IPS-18c (cell line): ENCODE data around the gene ZNF420.
"Not testable (repeated sequence)": the region's sequence is repeated elsewhere in the genome, so short reads cannot be mapped to it uniquely, and the experiment has no call there.

Experiments
- H3K4me3 ChIP-seq: 2 replicates; pipeline ENCODE4 v1.7.0; 2013; ENCODE audit warnings: low read depth, mild to moderate bottlenecking, low read length, moderate library complexity; ENCODE audit not compliant: insufficient read depth
- H3K9me3 ChIP-seq: one replicate; pipeline ENCODE4 v1.6.1; 2013; ENCODE audit warnings: mild to moderate bottlenecking, low read length, moderate library complexity; ENCODE audit not compliant: control insufficient read depth, insufficient read depth

Gene ZNF420

DNA sequence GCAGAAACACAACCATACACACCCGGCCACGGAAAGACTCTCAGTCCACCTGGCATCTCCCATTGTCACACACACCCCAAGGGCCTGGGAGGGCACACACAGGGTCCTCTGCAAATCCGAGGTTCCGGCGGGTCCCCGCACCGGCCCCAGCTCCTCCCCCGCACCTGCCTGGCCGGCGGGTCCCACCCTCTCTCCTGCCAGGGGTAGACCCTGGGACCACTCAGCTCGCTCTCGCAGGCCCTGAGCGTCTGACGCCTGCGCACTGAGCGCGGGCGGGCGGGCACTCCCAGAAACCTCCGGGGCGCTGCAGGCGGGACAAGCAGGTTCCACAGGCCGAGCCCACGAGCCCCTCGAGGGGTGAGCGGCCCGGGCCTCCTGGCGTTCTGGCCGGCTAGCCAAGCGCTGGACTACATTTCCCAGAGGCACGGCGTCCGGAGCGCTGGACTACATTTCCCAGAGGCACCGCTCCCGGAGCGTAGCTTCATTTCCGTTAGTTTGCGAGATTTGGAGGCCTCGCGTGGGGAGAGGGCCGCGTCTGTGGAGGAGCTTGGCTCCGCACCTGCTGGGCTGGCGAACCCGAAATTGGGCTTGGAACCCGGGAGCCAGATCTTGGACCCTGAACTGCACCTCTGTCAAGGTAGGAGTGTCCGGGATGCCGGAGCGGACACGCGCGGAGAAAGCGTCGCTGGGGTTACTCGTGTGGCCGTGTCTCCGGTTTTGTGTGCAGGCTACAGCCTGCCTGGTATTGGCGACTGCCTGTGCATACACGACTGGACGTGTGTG is at the start of gene ZNF420:
TSS of gene ZNF420 (plus strand) at position 500 of the 783 bp plus-strand sequence. CDS start 10,686 bp downstream, outside the sequence.
- Histone ChIP-seq H3K4me3 (peak within 1 kb of the TSS; percentile 79), H3K9me3 (no peaks in the 10 kb centered on the region)

GRCh38 chr19:37045140-37045539 is 33.1 kb upstream of the ZNF420 start:
- H3K4me3 ChIP-seq = no peak overlapping the region

GRCh38 chr19:37055330-37055729 is 22.9 kb upstream of the ZNF420 start:
- H3K4me3 ChIP-seq = no peak overlapping the region; the same call in 1 of the 2 replicates
- peaks cover 19% of the 10 kb centered on the region for H3K9me3 ChIP-seq

More at GRCh38 chr19:37045140-37045539, 33.1 kb upstream of the ZNF420 start:
- peaks cover 7% of the 10 kb centered on the region for H3K9me3 ChIP-seq

- no peak overlapping the region for H3K4me3 ChIP-seq
Measured at GRCh38 chr19:37056776-37057175, 21.5 kb upstream of the ZNF420 start.

GRCh38 chr19:37059142-37059541 is 19.1 kb upstream of the ZNF420 start:
- no peak overlapping the region for H3K4me3 ChIP-seq
- H3K9me3 ChIP-seq = peaks cover 22% of the 10 kb centered on the region

More at GRCh38 chr19:37056776-37057175, 21.5 kb upstream of the ZNF420 start:
- H3K9me3 ChIP-seq = peaks cover 24% of the 10 kb centered on the region

GRCh38 chr19:37064886-37065285 is 13.3 kb upstream of the ZNF420 start:
- not testable (repeated sequence) for H3K9me3 ChIP-seq, H3K4me3 ChIP-seq

GRCh38 chr19:37074111-37074510 is 4.1 kb upstream of the ZNF420 start:
- Histone ChIP-seq H3K9me3 (no peaks in the 10 kb centered on the region), H3K4me3 (no peak overlapping the region)

GRCh38 chr19:37074819-37075362 is 3.3 kb upstream of the ZNF420 start:
- Histone ChIP-seq H3K4me3 (no peak overlapping the region), H3K9me3 (no peaks in the 10 kb centered on the region)

DNA sequence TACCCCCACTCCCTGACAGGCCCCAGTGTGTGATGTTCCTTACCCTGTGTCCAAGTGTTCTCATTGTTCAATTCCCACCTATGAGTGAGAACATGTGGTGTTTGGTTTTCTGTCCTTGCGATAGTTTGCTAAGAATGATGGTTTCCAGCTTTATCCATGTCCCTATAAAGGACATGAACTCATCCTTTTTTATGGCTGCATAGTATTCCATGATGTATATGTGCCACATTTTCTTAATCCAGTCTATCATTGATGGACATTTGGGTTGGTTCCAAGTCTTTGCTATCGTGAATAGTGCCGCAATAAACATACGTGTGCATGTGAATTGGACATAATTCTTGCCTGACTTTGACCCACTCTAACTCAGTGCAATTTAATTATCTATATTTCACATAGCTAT is 1.7 kb upstream of the ZNF420 start:
- not testable (repeated sequence) for H3K4me3 ChIP-seq, H3K9me3 ChIP-seq

- H3K4me3 ChIP-seq = peak overlapping the region; percentile 79
- no peaks in the 10 kb centered on the region for H3K9me3 ChIP-seq
Measured at GRCh38 chr19:37077501-37077933, 716 bp upstream of the ZNF420 start.

GRCh38 chr19:37078717-37079032 is 442 bp downstream of the ZNF420 start:
- peak overlapping the region; percentile 79 for H3K4me3 ChIP-seq
- H3K9me3 ChIP-seq = no peaks in the 10 kb centered on the region

GRCh38 chr19:37079238-37079637 is 1.0 kb downstream of the ZNF420 start:
- no peaks in the 10 kb centered on the region for H3K9me3 ChIP-seq
- H3K4me3 ChIP-seq = peak overlapping the region; percentile 79

DNA sequence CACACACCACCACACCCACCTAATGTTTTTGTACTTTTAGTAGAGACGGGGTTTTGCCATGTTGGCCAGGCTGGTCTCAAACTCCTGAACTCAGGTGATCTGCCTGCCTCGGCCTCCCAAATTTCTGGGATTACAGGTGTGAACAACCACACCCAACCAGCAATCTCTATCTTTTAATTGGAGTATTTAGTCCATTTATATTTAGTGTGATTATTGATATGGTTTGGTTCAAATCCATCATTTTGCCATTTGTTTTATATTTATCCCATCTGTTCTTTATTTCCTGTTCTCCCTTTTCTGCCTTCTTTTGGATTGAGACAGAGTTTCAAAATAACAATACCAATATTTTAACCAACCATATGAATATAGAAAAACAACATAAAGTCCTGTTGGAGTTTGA is 4.1 kb downstream of the ZNF420 start:
- Histone ChIP-seq H3K9me3 (peaks cover 3% of the 10 kb centered on the region), H3K4me3 (no peak overlapping the region)

- Histone ChIP-seq H3K4me3 (no peak overlapping the region), H3K9me3 (peaks cover 3% of the 10 kb centered on the region)
Measured at GRCh38 chr19:37087110-37087509, 8.9 kb downstream of the ZNF420 start.

GRCh38 chr19:37095859-37096258 is 17.6 kb downstream of the ZNF420 start:
- no peak overlapping the region for H3K4me3 ChIP-seq
- peaks cover 5% of the 10 kb centered on the region for H3K9me3 ChIP-seq

- no peak overlapping the region for H3K4me3 ChIP-seq
- peaks cover 5% of the 10 kb centered on the region for H3K9me3 ChIP-seq
Measured at GRCh38 chr19:37098570-37098969, 20.3 kb downstream of the ZNF420 start.

DNA sequence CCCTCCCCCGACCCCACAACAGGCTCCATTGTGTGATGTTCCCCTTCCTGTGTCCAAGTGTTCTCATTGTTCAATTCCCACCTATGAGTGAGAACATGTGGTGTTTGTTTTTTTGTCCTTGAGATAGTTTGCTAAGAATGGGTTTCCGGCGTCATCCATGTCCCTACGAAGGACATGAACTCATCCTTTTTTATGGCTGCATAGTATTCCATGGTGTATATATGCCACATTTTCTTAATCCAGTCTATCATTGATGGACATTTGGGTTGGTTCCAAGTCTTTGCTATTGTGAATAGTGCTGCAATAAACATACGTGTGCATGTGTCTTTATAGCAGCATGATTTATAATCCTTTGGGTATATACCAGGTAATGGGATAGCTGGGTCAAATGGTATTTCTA is 25.9 kb downstream of the ZNF420 start:
- H3K9me3 ChIP-seq = peaks cover 13% of the 10 kb centered on the region
- H3K4me3 ChIP-seq = not testable (repeated sequence)

DNA sequence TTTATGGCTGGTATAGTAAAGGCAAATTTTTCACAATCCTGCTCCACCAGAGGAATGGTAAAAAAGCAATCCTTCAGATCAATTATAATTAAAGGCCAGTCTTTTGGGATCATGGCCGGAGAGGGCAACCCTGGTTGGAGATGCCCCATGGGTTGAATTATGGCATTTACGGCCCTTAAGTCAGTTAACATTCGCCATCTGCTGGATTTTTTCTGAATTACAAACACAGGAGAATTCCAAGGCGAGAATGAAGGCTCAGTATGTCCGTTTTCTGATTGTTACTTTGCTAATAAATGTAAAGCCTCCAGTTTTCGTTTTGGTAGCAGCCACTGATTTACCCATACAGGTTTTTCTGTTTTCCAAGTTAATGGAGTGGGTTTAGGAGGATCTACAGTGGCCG is 33.5 kb downstream of the ZNF420 start:
- not testable (repeated sequence) for H3K4me3 ChIP-seq
- peaks cover 39% of the 10 kb centered on the region for H3K9me3 ChIP-seq
